Measurements from ENCODE around the gene NLRC5.

The NLRC5 gene

GRCh38 chr16:57026778-57027062 is 37.4 kb downstream of the NLRC5 start:
- no peak for DNase-seq

- no peak for DNase-seq
Observed at GRCh38 chr16:57027067-57027466, 37.7 kb downstream of the NLRC5 start.

DNA sequence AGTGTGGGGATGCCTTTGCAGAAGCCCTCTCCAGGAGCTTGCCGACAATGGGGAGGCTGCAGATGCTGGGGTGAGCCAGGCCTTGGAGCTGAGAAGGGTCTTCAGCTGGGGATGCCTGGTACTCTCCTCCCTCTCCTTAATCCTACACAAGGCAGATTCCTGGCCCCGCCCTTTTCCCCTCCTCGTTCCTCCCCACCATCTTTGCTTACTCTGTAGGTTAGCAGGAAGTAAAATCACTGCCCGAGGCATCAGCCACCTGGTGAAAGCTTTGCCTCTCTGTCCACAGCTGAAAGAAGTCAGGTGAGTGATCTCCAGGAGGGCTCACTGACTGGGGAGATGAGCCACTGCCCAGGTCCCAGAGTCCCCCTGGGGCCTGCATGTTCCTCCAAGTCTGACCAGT is 38.7 kb downstream of the NLRC5 start:
- no peak for DNase-seq

DNA sequence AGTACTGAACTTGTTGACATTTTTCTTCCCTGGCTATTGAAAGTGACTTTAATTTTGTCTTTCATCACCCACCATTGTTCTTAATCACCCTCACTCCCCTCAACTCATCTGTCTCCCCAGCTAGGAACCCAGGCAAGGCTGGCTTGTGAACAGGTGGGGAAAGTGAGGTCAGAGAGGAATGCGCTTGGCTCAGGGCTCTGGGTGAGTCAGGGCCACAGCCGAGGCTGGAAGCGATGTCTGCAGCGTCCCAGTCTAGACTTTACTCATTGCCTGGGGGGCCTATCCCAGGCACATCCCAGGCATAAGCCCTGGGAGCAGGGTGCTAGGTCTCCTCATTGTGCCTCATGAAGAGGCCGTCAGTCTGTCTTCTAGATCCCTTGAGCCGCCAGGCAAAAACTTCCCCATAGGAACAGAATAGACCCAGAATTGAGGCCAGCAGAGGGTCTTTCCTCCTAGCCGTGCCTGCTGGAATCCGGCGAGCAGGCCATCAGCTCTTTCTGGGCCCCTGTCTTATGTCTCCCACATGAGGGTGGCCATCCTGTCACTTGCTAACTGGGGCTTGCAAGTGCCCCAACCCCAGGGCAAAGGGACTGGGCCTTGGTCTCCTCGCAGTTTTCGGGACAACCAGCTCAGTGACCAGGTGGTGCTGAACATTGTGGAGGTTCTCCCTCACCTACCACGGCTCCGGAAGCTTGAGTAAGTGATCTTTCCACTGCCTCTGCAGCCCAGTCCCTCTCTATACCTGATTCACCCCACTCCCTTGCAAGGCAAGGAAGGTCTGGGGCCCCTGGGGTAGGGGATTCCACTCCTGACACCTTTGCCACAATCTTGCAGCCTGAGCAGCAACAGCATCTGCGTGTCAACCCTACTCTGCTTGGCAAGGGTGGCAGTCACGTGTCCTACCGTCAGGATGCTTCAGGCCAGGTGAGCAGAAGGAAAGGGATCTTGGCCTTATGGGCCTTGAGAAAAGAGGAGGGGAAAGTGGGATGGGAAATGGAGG is 40.1 kb downstream of the NLRC5 start:
- DNase-seq = no peak

- no peak for DNase-seq
Observed at GRCh38 chr16:57030346-57030902, 41.1 kb downstream of the NLRC5 start.

DNA sequence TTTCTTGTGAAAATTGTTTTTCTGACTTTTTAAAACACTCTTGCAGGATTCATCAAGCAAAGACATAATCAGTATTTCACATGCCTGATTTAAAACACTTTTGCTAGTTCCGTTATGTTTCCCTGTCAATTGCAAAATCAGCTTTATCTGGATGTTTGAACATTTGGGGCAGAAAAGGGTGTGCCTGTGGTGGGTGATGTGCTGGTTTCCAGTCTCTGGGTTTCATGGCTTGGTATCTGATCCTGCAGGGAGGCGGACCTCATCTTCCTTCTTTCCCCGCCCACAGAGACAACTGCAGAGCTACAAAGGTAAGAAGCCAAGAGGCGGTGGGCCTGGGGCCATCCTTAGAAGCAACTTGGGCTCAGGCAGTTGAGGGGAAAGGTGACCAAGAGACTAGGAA is 41.8 kb downstream of the NLRC5 start:
- no peak for DNase-seq

DNA sequence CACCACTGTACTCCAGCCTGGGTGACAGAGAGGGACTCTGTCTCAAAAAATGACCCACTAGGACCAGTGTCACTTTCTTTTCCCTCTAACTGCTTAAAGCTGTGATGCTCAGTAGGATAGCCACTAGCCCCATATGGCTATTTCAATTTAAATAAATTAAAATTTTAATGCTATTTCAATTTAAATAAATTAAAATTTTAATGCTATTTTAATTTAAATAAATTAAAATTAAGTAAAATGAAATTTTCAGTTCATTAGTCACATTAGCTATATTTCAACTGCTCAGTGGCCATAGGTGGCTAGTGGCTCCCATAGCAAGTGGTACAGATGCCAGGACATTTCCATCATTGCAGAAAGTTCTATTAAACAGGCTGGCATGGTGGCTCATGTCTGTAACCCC is 43.0 kb downstream of the NLRC5 start:
- DNase-seq = no peak

DNA sequence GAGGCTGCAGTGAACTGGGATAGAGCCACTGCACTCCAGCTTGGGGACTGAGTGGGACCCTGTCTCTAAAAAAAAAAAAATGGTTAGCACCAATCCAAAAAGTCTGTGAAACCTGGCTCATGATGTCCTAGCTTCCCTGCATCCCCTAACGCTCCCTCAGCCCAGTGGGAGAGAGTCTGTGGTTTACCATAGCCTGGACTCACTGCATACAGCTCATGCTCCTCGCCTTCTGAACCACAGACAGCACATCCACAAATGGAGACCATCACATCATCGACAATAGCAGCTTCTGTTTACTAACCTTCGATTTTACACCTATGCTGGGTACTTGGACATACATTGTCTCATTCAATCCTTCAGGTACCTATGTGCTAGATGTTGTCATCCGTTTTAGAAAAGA is 43.6 kb downstream of the NLRC5 start:
- no peak for DNase-seq

DNA sequence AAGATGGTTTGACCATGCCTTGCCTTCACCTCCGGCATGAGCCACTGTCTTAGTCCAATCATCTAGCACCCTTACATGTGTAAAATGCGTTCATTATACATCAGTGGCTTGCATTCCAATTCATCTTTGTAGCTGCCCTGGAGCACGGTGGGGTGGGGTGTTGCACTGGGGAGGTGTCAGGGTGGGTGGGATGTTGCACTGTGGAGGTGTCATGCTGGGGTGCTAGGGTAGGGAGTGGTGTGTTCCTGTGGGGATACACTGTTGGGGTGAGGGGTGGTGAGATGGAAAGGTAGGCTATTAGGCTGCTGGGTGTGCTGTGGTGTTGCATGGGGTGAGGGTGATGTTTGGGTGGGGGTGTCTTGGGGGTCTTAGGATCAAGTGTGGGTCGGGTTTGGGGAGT is 47.0 kb downstream of the NLRC5 start:
- DNase-seq = no peak

GRCh38 chr16:57036945-57037344 is 47.6 kb downstream of the NLRC5 start:
- DNase-seq = no peak

GRCh38 chr16:57038166-57038565 is 48.8 kb downstream of the NLRC5 start:
- DNase-seq = no peak

- DNase-seq = no peak
Observed at GRCh38 chr16:57039148-57039812, 49.9 kb downstream of the NLRC5 start.

GRCh38 chr16:57041182-57042156 is 52.1 kb downstream of the NLRC5 start:
- no peak for DNase-seq

DNA sequence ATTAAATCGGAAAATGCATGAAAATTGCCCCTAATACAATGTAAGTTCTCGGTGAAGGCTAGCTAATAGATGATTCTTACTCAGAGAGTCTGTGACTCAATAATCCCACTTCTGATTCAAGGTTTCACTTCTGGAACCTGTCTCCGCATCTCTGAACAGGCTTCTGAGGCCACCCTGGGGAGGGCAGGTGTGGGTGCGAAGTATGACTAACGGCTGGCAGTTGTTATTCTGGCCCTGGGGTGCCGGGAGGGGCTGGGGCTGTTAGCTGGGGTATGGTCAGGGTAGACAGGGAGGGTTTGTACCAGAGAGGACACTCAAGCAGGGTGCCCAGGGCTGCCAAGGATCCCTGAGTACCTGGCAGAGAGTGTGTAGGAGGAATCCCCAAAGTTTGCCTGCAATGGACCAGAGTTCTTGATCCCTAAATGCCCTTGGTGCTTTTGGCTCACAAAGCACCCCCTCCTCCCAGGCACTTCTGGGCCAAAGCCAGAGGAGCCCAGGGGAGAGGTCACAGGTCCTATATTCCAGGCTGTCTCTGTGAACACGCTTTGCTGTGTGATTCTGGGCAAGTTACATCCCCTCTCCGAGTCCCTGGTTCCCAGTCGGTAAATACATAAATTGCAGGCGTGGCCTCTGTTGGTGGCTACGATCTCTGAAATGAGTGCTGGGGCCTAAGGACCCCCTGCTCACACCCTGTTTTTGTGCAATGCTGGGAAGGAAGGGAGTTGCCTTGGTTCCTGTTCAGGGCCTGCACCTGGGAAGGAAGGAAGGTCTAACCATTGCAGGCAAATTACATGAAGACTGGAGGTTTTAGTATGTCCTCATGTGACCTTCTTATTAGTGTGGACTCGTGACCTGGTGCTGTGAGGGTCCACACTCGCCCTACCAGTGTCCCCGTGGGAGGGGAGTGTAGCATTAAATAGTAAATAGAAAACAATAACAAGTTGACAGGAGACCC is 53.1 kb downstream of the NLRC5 start:
- DNase-seq = no peak

- DNase-seq = no peak
Observed at GRCh38 chr16:57043248-57043647, 53.9 kb downstream of the NLRC5 start.

GRCh38 chr16:57044931-57045693 is 55.8 kb downstream of the NLRC5 start:
- no peak for DNase-seq

- no peak for DNase-seq
Observed at GRCh38 chr16:57045694-57046381, 56.5 kb downstream of the NLRC5 start.

- DNase-seq = no peak
Observed at GRCh38 chr16:57048095-57048494, 58.7 kb downstream of the NLRC5 start.

DNA sequence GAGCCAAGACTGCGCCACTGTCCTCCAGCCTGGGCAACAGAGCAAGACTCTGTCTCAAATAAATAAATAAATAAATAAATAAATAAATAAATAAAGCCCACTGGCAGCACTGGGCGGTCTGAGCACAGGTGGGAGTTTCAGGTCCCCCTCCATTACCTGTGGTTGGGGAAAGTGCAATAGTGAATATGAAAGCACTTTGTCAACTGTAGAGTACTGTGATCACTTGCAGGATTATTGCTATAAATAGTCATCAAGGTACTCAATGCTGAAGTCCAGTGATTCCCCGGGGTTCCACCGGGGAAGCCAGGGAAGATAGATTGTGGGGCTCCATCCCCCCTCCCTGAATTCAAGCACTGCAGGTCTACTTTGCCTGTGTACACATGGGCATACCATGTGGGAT is 60.3 kb downstream of the NLRC5 start:
- no peak for DNase-seq

GRCh38 chr16:57051696-57052228 is 62.4 kb downstream of the NLRC5 start:
- DNase-seq = no peak

Data from DMS153 (cell line).